Peyer's patch (tissue), 4 donors: ENCODE measurements around the gene SORL1-AS1.

Experiments
- DNase-seq, 3 donors: peaks; one replicate each; pipeline ENCODE4 v3.0.0-alpha.2; 2017 to 2019
- H3K27ac ChIP-seq, 4 donors: fragments of 200-600 bp; sonication (generic); one replicate each; pipeline ENCODE4 v1.5.1; 2016 to 2019
- H3K27me3 ChIP-seq, 2 donors: fragments of 200-600 bp; sonication (generic); one replicate each; pipeline ENCODE4 v1.5.1; 2019
- H3K36me3 ChIP-seq, 3 donors: fragments of 200-600 bp; sonication (generic); one replicate each; pipeline ENCODE4 v1.5.1; 2016 to 2019
- H3K4me1 ChIP-seq, 4 donors: fragments of 200-600 bp; sonication (generic); one replicate each; pipeline ENCODE4 v1.5.1; 2016 to 2019
- H3K4me3 ChIP-seq, 4 donors: fragments of 200-600 bp; sonication (generic); 1 replicate in 3 of 4; 2 replicates in 1 of 4; pipeline ENCODE4 v1.5.1; 2016 to 2019; ENCODE audit warnings: mild to moderate bottlenecking in 1 of 4
- H3K9me3 ChIP-seq, 4 donors: fragments of 200-600 bp; sonication (generic); one replicate each; pipeline ENCODE4 v1.5.1; 2016 to 2019; ENCODE audit warnings: mild to moderate bottlenecking in 1 of 4
- POLR2A ChIP-seq, 2 donors: fragments of 450-650 bp; IDR thresholded peaks; one replicate each; pipeline ENCODE4 v1.5.1; 2017; ENCODE audit warnings: antibody characterized with exemption in 2 of 2, mild to moderate bottlenecking in 2 of 2, moderate library complexity in 2 of 2
- TF ChIP-seq, protein P1 (sequence below), 6 experiments: fragments of 450-650 bp in 4 of 6; fragments of 200-600 bp in 2 of 6; sonication (generic) in 1 of 6; IDR thresholded peaks; one replicate each; pipeline ENCODE4 v1.5.1; 2017 to 2019; ENCODE audit warnings: antibody characterized with exemption in 6 of 6, mild to moderate bottlenecking in 3 of 6, moderate library complexity in 1 of 6

The SORL1-AS1 gene

DNA sequence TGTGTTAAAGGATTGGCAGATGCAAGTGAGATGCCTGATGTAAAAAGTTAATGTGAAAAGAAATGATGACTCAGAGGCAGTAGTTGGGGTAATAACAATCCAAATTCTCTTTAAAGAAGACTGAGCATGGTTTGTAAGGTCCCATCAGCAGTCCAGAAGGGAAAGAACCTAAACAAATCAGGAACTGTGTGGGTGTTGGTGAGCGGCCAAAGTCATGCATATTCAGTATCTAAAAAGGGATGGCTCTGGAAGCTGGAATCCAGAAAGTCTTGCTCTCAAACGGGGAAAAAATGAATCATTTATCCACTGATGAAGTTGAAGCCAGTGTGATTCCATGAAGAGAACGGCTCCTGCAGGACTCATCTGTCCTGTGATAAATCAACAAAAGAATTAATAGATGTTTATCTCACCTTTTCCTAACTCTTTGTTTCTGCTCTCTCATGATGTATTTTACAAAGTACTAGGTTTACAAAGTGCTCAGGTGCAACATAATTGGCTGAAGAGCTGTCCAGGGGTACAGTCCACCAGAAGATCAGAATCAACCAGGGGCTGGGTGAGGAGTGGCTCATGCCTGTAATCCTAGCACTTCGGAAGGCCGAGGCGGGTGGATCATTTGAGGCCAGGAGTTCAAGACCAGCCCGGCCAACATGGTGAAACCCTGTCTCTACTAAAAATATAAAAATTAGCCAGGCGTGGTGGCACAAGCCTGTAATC is 20.5 kb upstream of the SORL1-AS1 start:
- H3K27me3 ChIP-seq, result no peaks in the 10 kb centered on the region
- H3K36me3 ChIP-seq, result peaks cover 0 to 21% (median 0%) of the 10 kb centered on the region in 3 donors
- H3K4me3 ChIP-seq, result no peak overlapping the region
- H3K9me3 ChIP-seq, result no peaks in the 10 kb centered on the region
- TF ChIP-seq, protein P1, sequence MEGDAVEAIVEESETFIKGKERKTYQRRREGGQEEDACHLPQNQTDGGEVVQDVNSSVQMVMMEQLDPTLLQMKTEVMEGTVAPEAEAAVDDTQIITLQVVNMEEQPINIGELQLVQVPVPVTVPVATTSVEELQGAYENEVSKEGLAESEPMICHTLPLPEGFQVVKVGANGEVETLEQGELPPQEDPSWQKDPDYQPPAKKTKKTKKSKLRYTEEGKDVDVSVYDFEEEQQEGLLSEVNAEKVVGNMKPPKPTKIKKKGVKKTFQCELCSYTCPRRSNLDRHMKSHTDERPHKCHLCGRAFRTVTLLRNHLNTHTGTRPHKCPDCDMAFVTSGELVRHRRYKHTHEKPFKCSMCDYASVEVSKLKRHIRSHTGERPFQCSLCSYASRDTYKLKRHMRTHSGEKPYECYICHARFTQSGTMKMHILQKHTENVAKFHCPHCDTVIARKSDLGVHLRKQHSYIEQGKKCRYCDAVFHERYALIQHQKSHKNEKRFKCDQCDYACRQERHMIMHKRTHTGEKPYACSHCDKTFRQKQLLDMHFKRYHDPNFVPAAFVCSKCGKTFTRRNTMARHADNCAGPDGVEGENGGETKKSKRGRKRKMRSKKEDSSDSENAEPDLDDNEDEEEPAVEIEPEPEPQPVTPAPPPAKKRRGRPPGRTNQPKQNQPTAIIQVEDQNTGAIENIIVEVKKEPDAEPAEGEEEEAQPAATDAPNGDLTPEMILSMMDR (IDR thresholded peaks at IDR 0.05), result no peak
- TF ChIP-seq POLR2A (IDR thresholded peaks at IDR 0.05), result no peak
- H3K4me1 ChIP-seq, result peaks cover 0 to 3% (median 0%) of the 10 kb centered on the region in 4 donors
- H3K27ac ChIP-seq, result no peak overlapping the region
- no peak for DNase-seq

- H3K4me1 ChIP-seq, result peaks cover 0 to 8% (median 2%) of the 10 kb centered on the region in 4 donors
- no peak overlapping the region for H3K4me3 ChIP-seq
- H3K27ac ChIP-seq, result no peak overlapping the region
- H3K36me3 ChIP-seq, result peaks cover 0 to 20% (median 0%) of the 10 kb centered on the region in 3 donors
- TF ChIP-seq POLR2A (IDR thresholded peaks at IDR 0.05), result no peak
- TF ChIP-seq, protein P1 (IDR thresholded peaks at IDR 0.05), result no peak
- DNase-seq, result no peak
- no peaks in the 10 kb centered on the region for H3K27me3 ChIP-seq
- H3K9me3 ChIP-seq, result no peaks in the 10 kb centered on the region
These were observed 19.5 kb upstream of the SORL1-AS1 start for GRCh38 chr11:121472312-121472711.

DNA sequence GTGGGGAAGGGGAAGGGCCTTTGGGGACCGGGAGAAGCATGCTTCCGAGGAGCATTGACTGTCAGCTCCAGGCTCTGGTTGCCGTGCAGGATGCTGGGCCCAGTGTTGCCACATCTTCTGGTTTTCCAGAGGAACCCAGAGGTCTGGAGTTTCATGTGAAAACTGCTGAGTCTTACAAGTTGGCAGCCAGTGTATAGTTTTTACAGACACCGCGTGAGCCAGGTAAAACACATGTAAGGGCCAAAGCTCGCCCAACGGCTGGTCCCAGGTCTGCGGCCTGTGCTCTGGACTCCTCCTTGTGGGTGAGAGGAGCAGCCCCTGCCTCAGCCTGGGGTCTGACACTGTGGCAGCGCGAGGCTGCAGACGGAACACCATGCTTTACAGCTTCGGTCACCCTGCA is 18.4 kb upstream of the SORL1-AS1 start:
- no peak overlapping the region for H3K27ac ChIP-seq
- H3K9me3 ChIP-seq, result no peaks in the 10 kb centered on the region
- no peak overlapping the region for H3K4me3 ChIP-seq

GRCh38 chr11:121469910-121470309 is 17.1 kb upstream of the SORL1-AS1 start:
- Histone ChIP-seq H3K27me3 (no peaks in the 10 kb centered on the region), H3K36me3 (peaks cover 0 to 20% (median 0%) of the 10 kb centered on the region in 3 donors), H3K4me3 (no peak overlapping the region), H3K4me1 (peaks cover 0 to 22% (median 9%) of the 10 kb centered on the region in 4 donors), H3K9me3 (no peaks in the 10 kb centered on the region), H3K27ac (no peak overlapping the region)
- TF ChIP-seq, protein P1 (IDR thresholded peaks at IDR 0.05), result no peak
- TF ChIP-seq POLR2A (IDR thresholded peaks at IDR 0.05), result no peak
- DNase-seq, result no peak

More for the DNA sequence above, 18.4 kb upstream of the SORL1-AS1 start:
- no peak for DNase-seq
- H3K27me3 ChIP-seq, result no peaks in the 10 kb centered on the region
- peaks cover 0 to 9% (median 7%) of the 10 kb centered on the region in 4 donors for H3K4me1 ChIP-seq
- TF ChIP-seq POLR2A (IDR thresholded peaks at IDR 0.05), result no peak
- TF ChIP-seq, protein P1 (IDR thresholded peaks at IDR 0.05), result no peak
- peaks cover 0 to 20% (median 0%) of the 10 kb centered on the region in 3 donors for H3K36me3 ChIP-seq

- H3K9me3 ChIP-seq, result no peaks in the 10 kb centered on the region
- peak overlapping the region in 2 of 4 donors; percentile 92 for H3K27ac ChIP-seq
- peak in 2 of 3 donors; percentile 50 to 63 for DNase-seq
- H3K4me1 ChIP-seq, result peaks cover 0 to 29% (median 9%) of the 10 kb centered on the region in 4 donors
- H3K27me3 ChIP-seq, result no peaks in the 10 kb centered on the region
- H3K4me3 ChIP-seq, result no peak overlapping the region
- H3K36me3 ChIP-seq, result peaks cover 0 to 12% (median 0%) of the 10 kb centered on the region in 3 donors
- TF ChIP-seq, protein P1 (IDR thresholded peaks at IDR 0.05), result no peak
- TF ChIP-seq POLR2A (IDR thresholded peaks at IDR 0.05), result no peak
These were observed 15.2 kb upstream of the SORL1-AS1 start for GRCh38 chr11:121467965-121468364.
